Activated CD4-positive, CD25-positive, alpha-beta regulatory T cell treated with anti-CD3 and anti-CD28 coated beads, Interleukin-2, amount 50 U/mL, for 72 hours (primary cell): ENCODE measurements around the gene DDX23.

ENCODE experiments used
- DNase-seq: peaks from one replicate; pipeline ENCODE4 v3.0.0; 2021

Gene DDX23

GRCh38 chr12:48794870-48795269, 57.1 kb downstream of the DDX23 start:
- DNase-seq, result no peak

- DNase-seq, result no peak
These were observed 58.3 kb downstream of the DDX23 start for GRCh38 chr12:48793696-48794095.

- no peak for DNase-seq
These were observed 62.1 kb downstream of the DDX23 start for GRCh38 chr12:48789858-48790326.

- no peak for DNase-seq
These were observed 62.8 kb downstream of the DDX23 start, which contains the start of gene ADCY6 for GRCh38 chr12:48788854-48789775. TSS of gene ADCY6 (minus strand) at chr12:48789089. CDS start at chr12:48783434, 5,655 bp downstream.

DNA sequence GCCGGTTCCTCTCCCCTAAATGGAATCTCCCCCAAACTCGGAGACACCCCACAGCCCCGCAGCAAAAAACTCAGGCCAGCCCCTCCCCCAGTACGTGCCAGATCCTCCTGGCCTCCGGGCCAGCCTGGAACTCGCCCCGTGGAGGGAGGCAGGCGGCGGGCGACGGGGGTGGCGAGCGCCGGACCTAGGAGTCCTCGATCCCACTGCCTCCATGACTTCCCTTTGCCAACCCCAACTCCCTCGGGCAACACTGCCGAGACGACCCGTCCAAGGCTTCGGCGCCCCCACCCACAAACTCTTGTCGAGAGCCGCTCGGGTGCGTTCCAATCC, 63.5 kb downstream of the DDX23 start:
- DNase-seq, result no peak

DNA sequence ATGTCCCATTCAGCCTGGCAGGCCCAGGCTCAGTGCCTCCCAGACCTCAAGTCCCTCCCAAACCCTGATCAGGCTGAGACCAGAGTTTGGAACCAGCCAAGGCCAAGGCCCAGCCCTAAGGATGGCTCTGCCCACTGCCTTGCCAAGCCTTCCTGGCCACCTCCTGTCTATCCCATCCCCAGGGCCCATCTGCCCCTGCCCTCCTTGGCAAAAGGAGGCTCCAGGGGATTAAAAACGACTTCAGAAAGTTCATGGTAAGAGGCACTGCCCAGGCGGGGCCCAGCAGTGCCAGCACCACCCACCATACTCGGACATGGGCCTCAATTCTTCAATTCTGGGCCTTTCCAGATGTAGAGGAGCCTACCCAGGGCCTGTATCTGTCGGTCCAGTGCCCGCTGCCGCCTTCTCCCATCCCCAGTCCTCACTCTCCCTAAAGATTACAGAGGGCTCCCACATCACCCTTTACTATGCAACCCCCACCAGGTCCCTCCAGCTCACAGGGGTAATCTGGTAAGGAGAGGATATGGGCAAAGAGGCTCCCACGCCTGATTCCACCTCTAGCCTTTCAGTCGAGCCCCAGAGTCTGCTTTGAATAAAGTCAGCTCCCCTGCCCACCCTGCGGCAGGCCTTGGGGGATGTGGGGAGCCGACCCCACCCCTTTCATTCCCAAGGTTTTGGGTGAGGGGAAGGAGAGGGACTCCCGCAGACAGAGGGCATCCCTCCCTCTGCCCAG, 64.0 kb downstream of the DDX23 start:
- no peak for DNase-seq

- no peak for DNase-seq
These were observed 65.1 kb downstream of the DDX23 start for GRCh38 chr12:48786591-48787544.

DNA sequence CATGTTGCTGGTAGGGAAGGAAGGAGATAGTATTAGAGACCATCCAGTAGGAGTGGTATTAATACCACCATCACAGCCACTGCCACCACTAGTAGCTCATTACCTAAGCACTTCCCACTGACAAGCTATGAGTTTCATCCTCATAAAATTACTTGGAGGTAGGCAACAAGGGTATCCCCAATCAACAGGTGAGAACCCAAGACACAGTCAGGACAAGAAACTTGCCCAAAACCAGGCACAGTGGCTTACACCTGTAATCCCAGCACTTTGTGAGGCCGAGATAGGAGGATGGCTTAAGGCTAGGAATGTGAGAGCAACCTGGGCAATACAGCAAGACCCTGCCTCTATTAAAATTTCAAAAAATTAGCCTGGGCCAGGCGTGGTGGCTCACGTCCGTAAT, 68.5 kb downstream of the DDX23 start:
- no peak for DNase-seq

- DNase-seq, result no peak
These were observed 69.2 kb downstream of the DDX23 start for GRCh38 chr12:48782457-48783395.

DNA sequence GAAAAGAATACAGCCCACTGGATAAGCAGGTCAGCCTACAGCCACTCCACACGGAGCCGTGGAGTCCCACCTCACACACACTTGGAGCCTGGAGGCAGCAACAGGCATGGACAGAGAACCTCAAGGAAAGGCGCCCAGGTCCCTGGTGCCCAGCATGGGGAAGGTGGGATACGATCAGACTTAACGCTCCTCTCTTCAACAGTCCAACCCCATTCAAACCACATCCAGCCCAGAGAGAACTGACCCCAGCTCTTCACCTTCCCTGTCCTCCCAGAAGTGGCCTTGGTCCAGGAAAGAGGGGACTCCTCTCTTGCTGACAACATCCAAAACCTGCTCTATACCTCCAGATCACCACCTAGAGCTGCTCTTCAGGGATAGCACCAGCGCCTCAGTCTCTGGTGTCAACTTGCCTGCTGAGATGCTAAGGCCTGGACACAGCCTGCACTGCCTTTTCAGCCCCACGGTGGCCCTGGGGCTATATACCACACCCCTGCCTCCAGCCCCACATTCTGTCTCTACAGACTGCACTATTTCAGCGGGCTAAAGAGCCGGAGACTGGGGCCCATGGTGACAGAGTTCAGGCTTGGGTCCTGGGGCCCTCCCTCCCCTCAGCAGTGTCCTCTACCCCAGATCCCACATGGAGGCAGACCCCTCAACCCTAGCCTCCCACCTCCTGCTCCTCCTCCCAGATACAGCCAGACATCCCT, 70.1 kb downstream of the DDX23 start:
- no peak for DNase-seq

DNA sequence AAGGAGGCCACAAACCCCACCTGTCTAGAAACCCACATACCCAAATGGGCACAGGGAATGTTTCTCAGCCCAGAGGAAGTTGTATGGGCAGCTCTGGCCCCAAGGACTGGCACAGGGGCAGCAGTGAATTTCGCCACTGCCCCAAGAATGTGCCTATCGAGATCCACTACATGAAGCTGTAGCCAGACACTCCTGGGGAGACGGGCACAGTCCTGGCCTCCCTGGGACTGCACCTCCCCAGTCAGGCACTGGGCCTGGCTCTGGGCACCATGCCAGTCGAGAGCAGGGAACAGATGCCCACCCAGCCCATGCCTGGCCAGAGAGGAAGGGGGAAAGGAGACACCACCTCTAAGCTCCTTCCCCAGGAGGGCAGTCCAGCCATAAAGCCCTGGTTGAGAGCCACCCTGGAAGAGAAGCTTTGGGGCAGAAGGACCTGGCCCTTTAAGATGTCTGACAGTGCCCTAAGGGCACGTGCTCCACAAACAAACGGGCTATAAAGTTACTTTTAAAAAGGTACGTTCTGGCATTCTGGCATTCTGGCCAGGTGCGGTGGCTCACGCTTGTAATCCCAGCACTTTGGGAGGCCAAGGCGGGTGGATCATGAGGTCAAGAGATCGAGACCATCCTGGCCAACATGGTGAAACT, 71.5 kb downstream of the DDX23 start:
- DNase-seq, result no peak

GRCh38 chr12:48779869-48780268, 72.1 kb downstream of the DDX23 start:
- no peak for DNase-seq
